ENCODE measurements around the gene ENPP4. TPM values are rescaled to one million over a fixed set of nuclear protein-coding genes. Genes with fewer than 3 reads are reported as not detected.
A peak's percentile ranks its signal among the peaks of the same experiment; 100 is the strongest.
"Not testable (repeated sequence)": the region's sequence is repeated elsewhere in the genome, so short reads cannot be mapped to it uniquely, and the experiment has no call there.

The ENPP4 gene
- polyA plus RNA-seq, 5 donors: 10.0 to 15.1 (median 12.7) TPM

DNA sequence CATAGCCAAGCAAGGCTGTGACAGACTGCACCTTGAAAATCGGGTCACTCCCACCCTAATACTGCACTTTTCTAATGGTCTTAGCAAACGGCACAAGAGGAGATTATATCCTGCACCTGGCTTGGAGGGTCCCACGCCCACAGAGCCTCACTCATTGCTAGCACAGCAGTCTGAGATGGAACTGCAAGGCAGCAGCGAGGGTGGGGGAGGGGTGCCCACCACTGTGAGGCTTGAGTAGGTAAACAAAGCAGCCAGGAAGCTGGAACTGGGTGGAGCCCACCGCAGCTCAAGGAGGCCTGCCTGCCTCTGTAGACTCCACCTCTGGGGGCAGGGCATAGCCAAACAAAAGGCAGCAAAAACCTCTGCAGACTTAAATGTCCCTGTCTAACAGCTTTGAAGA lies 10.1 kb upstream of the ENPP4 start:
- DNase-seq: not testable (repeated sequence)

DNA sequence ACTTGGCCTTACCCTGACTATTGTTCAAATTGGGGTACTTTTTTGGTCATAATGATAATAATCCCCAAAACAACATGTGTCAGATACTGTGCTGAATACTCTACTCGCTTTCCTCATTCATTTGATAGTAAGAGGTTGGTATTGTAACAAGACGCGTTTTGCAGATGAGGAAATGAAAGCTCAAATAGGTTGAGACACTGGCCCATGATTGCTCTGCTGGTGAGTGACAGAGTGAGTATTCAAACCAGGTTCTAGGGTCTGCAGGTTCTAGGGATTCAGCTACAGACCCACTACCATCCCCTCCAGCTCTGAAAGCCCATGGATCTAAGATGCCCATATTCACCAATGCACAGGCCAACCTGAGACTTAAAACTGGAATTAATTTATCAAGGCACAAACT lies 1.3 kb upstream of the ENPP4 start:
- no peak for DNase-seq

DNA sequence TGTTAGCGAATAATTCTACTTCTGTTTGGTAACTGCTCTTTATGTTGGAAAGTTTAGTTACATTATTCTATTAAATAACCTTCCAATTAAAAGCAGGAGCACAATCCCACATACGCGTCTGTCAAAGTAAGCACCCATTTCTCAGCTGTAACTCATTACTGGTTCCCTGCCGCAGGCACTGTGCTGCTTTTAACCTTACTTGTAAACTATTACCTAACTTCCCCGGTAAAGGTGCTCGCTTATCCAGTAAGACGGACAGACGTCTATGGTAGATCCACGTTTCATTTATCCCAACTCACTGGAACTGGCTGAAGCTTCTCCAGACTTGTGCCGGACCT lies 529 bp upstream of the ENPP4 start:
- no peak for DNase-seq

DNA sequence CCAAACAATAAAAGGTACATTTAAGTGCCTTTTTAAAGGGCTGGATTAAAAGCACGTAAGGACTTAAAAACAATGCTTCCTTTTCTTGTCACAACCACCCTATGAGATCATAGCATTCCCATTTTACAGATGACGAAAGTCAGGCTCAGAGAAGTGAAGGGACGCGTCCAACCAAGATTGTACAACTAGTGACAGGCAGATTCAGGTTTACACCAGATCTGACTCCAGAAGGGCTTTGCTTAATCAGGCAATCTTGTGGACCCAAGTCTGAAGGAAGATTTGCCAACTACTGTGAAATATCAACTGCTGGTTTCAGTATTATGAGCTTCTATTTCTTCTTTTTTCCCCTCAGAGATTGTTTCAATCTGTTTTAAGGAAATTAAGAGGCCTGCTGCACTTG lies 877 bp downstream of the ENPP4 start:
- no peak for DNase-seq

DNA sequence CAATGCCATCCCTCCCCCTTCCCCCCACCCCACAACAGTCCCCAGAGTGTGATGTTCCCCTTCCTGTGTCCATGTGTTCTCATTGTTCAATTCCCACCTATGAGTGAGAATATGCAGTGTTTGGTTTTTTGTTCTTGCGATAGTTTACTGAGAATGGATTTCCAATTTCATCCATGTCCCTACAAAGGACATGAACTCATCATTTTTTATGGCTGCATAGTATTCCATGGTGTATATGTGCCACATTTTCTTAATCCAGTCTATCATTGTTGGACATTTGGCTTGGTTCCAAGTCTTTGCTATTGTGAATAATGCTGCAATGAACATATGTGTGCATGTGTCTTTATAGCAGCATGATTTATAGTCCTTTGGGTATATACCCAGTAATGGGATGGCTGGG lies 1.5 kb downstream of the ENPP4 start:
- DNase-seq: not testable (repeated sequence)

DNA sequence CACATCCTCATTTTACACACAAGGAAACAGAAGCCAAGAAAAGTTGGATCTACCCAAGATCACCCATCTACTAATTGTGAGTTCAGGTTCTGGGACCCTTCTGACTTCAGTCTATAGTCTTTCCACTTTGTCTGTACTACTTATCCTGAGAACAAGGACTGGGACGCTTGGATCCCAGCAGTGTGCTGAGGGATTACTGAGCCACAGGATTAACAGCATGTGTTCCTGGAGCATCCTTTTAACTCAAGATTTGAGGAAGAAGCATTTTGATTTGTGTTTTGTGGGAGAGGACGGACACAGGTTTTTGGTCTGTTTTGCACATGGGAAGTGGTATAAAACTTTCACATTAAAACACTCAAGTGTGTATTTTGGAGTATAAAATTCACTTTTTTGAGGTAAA lies 4.4 kb downstream of the ENPP4 start:
- no peak for DNase-seq

DNA sequence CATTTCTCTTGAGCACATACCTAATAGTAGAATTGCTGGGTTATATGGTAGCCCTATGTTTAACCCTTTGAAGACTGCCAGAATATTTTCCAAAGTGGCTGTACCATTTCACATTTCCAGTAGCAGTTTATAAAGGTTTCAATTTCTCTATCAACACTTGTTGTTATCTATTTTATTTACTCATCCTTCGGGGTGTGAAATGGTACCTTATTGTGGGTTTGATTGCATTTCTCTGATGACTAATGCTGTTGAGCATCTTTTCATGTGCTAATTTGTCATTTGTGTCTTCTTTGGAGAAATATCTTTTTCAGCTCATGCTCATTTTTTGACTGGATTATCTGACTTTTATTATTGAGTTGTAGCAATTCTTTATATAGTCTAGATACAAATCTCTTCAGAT lies 5.4 kb downstream of the ENPP4 start:
- no peak for DNase-seq

DNA sequence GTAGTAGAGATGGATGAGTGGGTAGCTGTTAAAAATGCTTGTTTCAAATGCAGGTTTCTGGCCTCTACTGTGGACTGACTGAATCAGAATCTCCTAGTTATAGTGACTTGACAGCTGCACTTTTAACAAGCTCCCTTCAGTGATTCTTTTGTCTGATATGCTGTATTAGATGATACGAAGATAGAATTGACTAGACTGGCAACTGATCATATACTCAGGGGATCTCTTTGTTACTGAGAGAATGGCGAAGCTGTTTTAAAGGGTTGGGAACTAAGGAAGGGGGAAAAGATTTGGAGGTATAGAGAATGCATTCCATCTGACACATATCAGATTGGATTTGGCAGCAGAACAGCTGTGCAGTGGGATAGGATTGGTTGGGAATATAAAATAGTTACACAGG lies 7.0 kb downstream of the ENPP4 start:
- no peak for DNase-seq

DNA sequence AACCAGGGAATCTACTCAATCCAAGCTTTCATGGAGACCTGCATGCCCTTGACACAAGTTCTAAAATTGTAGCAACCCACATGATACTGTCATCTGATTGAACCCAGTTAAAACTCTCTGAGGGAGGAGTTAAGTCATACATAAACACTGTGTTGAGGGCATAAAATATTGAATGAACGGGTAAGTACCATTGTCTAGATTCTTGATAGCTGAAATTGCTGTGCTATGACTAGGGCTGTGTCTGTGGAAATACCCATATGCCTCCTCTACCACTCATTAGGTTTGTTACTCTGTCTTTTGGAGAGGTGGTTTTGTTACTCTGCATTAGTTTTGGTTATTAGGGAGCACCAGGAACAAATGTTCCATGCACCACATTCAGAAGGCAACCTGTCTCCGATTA lies 7.6 kb downstream of the ENPP4 start:
- DNase-seq: no peak

DNA sequence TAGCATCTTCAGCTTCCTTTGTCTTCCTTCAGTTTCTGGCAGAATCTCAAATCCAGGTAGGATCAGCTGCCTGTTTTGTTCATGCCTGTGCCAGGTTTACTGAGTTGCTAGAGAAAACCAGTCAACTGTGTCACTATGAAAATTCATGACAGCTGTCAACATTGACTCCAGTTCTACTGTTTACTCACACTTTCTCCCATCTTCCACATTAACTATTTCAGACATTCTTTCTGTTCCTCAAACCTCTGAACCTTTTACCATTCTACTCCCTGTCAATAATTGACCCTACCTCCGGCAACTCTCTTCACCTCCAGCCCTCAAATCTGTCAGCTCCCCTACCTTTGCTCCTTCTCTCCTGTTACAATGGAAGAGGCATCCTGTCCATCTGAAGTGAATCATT lies 8.5 kb downstream of the ENPP4 start:
- DNase-seq: no peak

DNA sequence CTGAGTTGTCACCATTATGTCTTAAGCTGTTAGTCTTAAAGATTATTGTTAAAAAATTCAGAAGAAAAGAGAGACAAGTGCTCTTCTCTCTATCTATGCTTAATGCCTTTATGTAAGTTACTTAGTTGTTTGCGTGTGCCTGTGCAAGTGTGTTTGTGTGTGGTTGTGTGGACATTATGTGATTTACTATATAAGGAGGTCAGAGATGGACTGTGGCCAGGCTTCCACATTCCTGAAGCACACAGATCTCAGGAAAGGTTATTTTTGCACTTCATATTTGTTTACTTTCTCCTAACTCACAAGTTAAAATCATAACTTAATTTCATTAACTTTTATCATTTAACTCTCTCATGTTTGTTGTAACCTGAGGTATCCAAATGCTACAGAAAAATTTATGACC lies 14.5 kb downstream of the ENPP4 start:
- DNase-seq: no peak

DNA sequence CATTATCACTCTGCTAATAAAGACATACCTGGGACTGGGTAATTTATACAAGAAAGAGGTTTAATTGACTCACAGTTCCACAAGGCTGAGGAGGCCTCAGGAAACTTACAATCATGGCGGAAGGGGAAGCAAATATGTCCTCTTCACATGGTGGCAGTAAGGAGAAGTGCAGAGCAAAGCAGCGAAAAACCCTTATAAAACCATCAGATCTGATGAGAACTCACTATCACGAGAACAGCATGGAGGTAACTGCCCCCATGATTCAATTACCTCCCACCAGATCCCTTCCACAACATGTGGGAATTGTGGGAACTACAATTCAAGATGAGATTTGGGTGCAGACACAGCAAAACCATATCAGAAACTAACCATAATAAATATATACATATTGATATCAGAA lies 19.3 kb downstream of the ENPP4 start:
- DNase-seq: not testable (repeated sequence)

DNA sequence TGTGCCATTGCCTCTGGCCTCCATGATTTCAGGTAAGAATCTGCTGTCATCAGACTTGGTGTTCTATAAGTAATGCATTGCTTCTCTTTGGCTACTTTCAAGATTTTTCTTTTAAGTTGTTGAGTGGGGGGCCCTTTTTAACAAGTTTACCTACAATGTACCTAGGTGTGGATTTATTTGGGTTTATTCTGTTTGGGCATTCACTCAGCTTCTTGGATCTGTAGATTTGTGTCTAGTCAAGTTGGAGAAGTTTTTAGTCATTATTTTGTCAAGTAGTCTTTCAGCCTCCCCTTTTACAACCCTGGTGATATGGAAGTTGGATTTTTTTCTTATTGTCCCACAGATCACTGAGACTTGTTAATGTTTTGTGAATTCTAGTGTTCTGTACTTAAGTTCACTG lies 26.9 kb downstream of the ENPP4 start:
- no peak for DNase-seq

DNA sequence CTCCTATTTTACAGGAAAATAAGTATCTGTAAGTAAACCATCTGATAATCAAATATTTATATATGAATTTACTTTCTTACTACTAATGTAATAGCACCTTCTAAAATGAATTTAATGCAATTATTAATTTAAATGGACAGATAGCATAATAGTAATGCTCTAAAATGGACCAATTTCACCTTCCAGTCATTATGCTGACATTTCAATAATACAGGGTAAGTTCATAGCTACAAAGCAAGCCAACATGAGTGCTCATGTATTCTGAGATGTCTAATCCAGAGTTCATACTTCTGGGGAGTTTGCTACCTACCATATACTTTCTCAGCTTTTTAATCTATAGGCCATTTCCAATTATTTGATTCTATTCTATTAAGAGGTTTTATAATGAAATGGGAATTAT lies 29.4 kb downstream of the ENPP4 start:
- DNase-seq: no peak

DNA sequence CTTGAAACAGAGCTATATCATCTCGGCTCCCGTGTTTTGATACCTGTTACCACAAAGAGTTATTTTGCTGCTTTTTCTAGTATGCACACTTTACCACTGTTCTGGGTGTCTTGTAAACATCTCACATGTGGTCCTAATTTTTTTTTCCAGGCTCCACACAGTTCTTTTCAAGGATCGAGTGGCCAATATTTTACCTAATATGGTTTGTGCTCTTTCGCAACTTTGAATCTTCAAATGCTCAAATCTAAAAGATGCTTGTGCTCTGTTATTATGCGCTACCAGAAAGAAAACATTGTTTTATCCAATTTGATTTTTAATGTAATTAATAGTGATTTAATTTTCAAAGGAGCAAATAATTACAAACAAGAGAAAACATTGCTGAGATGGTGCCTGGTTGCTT lies 30.3 kb downstream of the ENPP4 start:
- DNase-seq: no peak

DNA sequence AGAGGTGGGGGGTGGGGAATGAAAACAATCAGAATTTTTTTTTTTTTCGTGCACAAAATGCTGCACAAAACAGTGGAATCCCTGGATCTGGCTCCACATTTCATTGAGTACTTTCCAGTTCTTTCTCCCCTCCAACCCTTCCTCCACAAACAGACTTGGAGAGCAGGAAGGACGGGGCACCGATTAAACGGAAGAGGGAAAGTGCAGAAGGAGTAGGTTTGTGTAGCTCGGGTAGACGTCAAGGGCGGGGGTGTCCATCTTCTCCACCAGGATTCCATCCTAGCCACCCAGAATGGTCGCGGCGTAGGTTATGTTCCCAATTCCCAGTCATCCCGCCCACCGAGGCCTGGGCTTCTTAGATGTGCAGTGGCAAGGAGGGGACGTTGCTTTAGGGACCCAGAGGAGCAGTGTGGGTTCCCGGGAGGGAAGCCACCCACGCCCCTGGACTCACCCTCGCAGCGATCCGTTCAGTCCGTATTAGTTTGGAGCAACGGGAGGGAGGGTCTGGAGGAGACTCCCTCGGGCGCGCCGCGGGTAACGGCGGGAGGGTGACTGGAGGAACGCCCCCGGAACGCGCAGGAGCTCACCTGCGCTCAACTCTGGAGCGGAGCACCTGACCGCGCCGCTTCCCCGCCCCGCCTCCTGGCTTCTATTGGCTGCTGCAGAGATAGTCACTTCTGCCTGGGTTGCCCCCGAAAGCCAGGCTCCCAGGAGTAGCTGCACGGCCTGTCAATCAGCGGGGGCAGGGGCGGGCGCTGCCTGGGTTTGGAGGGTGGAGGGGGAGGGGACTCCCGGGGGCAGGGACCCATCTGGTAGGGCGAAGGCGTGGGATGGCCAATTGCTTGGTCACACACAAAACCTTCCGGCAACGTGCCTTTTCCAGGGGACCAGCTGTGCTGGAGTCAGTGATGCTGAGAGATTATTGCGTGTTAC lies 40.8 kb downstream of the ENPP4 start, which contains the start of gene ENPP5:
ENPP5 (minus strand) TSS at position 624 of the 933 bp plus-strand sequence. CDS start 2,718 bp downstream, outside the sequence.
- peak; percentile 69 to 72 for DNase-seq

DNA sequence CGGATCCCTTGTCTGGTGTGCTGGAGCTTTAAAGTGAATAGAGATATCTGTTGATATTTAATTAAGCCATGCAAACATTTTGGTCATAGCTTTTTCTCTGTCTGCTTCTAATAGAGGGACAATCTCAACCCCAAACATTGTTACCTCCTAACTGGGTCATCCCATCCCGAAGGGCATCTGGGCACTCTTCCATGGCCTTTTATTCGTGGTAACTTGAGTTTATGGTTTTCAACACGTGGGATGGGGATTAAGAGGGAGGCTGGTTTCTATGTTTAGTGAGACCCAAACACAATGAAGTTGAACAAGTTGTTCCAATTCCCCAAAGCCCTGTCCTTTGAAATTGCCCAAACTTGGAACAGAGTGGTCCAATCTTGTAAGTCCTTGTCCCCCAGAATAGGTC lies 42.4 kb downstream of the ENPP4 start:
- DNase-seq: no peak

DNA sequence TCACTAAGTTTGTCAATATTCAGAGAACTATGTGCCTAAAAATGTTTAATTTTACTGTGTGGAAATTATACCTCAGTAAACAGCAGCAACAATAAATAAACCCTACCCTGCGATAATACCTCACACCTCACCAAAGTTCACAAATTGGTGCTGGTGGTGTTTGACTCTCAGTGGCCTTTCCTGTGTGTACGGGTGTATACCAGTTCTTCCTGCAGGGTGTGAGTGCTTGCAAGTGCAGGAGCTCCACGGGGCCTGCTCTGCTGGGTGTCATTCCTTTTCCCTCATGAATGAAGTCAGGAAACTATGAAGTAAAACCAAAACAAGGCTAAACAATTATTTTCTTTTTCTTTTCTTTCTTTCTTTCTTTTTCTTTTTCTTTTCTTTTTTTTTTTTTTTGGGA lies 45.1 kb downstream of the ENPP4 start:
- DNase-seq: no peak

DNA sequence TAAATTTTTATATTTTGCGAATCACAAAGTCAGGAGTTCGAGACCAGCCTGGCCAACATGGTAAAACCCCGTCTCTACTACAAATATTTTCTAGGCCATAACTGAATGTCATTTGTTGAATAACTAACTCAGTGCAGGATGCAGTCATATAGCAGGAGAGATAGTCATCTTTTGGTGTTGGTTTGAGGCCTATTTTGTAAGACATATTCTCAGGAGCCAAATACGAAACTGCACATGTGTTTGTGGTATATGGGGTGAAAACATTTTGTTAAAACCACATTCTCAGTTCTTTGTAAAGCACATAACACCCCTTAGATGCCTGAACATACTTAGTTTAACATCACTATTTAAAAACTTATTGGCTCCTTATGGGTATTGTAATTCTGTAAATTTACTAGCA lies 45.7 kb downstream of the ENPP4 start:
- DNase-seq: no peak

DNA sequence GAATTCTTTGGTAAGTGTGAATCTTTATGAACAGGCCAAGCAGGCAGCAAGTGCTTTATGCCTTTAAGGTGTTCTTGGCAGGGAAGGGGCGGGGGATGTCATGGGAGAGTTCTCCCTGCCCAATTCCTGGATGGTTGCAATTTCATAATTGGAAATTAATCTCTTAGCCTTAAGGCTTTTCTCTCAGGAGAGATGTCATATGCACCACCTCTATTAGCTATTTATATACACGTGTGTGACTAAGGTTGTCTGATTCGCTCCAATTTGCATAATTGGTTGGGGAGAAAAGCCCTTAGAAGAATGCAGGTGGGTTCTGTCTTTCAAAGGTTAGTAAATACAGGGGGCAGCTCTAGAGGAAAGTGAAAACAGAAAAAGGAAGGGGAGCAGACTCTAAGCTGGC lies 46.2 kb downstream of the ENPP4 start:
- no peak for DNase-seq

DNA sequence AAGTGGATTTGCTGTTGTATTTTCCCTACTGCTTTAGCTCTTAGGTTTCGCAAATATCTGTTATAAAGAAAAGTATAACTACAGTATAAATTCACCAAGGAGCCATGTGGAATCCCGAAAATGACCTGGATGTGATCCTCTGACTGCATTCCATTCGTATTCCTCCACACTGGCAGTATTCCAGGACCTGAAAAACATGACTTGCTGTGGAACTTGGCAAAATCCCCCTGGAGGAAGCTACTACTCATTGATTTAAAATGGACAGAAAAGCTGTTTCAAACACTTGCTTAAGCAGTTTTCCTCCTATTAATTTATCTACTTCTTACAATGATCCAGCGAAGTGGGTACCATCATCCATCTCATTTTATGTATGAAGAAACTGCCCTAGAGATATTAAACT lies 54.3 kb downstream of the ENPP4 start:
- no peak for DNase-seq

DNA sequence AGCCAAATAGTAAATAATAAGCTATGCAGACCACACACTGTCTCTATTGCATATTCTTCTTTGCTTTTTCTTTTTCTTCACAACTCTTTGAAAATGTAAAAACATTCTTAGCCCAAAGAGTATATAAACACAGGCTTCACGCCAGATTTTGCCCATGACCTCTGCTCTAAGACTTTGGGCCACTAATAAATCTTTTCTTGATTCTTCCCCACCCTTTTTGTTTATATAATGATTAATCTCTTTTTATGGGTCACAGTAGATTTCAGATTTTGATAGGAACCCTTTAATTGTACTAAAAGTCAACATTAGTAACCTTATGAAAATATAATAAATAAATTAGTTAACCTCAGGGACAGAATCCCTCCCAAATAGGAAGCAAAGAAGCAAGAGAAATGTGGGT lies 56.8 kb downstream of the ENPP4 start:
- no peak for DNase-seq

DNA sequence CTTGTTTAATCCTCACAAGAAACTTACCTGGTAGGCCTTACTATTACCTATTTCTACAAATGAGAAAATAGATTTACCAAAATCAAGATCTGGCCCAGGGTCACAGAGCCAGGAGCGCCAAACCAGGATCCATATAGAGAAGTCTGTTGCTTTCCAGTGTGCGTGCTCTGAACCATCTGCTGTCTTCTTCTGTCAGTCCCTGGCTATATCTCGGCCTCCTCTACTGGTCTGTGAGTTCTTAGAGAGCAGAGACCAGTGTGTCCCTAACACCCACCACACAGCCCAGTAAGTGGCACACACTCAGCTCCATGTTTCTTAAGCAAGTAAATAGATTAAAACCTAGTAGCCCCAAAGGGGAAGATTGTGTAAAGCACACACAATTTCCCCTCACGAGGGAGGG lies 59.9 kb downstream of the ENPP4 start:
- DNase-seq: no peak

DNA sequence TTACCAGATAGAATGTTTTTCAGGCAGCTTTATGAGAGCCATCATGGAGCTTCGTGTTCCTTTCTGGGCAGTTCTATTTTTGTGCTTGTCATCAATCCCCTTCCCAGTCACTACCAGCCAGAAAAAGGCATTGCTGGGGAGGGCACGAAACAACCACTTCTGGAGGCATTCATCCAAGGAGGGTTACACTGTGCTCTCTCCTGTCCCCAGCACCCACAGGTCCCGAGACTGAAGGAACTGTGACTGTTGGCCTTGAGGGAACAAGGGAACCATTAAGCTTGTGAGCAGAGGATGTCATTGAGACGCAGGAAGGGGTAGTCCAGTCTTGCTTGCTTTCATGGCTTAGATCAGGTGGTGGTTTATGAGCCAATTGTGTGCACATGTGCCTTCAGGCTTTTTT lies 61.1 kb downstream of the ENPP4 start:
- no peak for DNase-seq

Measured in right lung (tissue), 5 donors.